ENCODE data around the gene EBP.
"Not testable (repeated sequence)": the region's sequence is repeated elsewhere in the genome, so short reads cannot be mapped to it uniquely, and the experiment has no call there.

Gene EBP

GRCh38 chrX:48525853-48526252, 4.2 kb downstream of the EBP start:
- DNase-seq: not testable (repeated sequence)

GRCh38 chrX:48530736-48531135, 9.1 kb downstream of the EBP start:
- no peak for DNase-seq

- no peak for DNase-seq
These were observed 9.9 kb downstream of the EBP start for GRCh38 chrX:48531358-48531959.

- no peak for DNase-seq
These were observed 10.6 kb downstream of the EBP start for GRCh38 chrX:48532161-48532560.

GRCh38 chrX:48533165-48533564, 11.6 kb downstream of the EBP start:
- no peak for DNase-seq

GRCh38 chrX:48538641-48539344, 17.2 kb downstream of the EBP start:
- no peak for DNase-seq

GRCh38 chrX:48539345-48540027, 17.9 kb downstream of the EBP start, which contains the start of gene TBC1D25:
Gene TBC1D25, plus strand, starts transcription at chrX:48539714. Its CDS starts 84 bp downstream, at chrX:48539798.
- DNase-seq: peak; percentile 42 to 96 (median 84)

- DNase-seq: peak in 5 of 14 donors; percentile 23 to 37 (median 36)
These were observed 18.4 kb downstream of the EBP start for GRCh38 chrX:48540028-48540375.

- DNase-seq: no peak
These were observed 18.9 kb downstream of the EBP start for GRCh38 chrX:48540480-48540879.

GRCh38 chrX:48541140-48541814, 19.7 kb downstream of the EBP start:
- no peak for DNase-seq

GRCh38 chrX:48548871-48549270, 27.3 kb downstream of the EBP start:
- DNase-seq: no peak

- not testable (repeated sequence) for DNase-seq
These were observed 34.2 kb downstream of the EBP start for GRCh38 chrX:48555731-48556325.

GRCh38 chrX:48558271-48558670, 36.7 kb downstream of the EBP start:
- DNase-seq: no peak

GRCh38 chrX:48559636-48560035, 38.0 kb downstream of the EBP start:
- no peak for DNase-seq

- no peak for DNase-seq
These were observed 38.4 kb downstream of the EBP start for GRCh38 chrX:48560056-48560455.

GRCh38 chrX:48560681-48561080, 39.1 kb downstream of the EBP start:
- no peak for DNase-seq

GRCh38 chrX:48569958-48570357, 48.4 kb downstream of the EBP start:
- no peak for DNase-seq

GRCh38 chrX:48573690-48574269, 52.2 kb downstream of the EBP start:
- DNase-seq: peak in 7 of 14 donors; percentile 1 to 37 (median 17)

GRCh38 chrX:48574270-48575266, 53.0 kb downstream of the EBP start, which contains the start of gene RBM3:
Gene RBM3, plus strand, starts transcription at chrX:48574484. Its CDS starts 697 bp downstream, at chrX:48575181.
- DNase-seq: peak; percentile 40 to 90 (median 83)

GRCh38 chrX:48575642-48576041, 54.0 kb downstream of the EBP start:
- no peak for DNase-seq

GRCh38 chrX:48576108-48576507, 54.5 kb downstream of the EBP start:
- DNase-seq: no peak
